ENCODE measurements around the gene ZC2HC1B.

- TF ChIP-seq CTCF (conservative IDR thresholded peaks at IDR 0.05 in 1 of 2, IDR thresholded peaks at IDR 0.05 in 1 of 2; ENCODE audit: low read depth in 1 of 2, low read length in 2 of 2) (no peak), EZH2 (IDR thresholded peaks at IDR 0.05; ENCODE audit: low read length, missing control alignments) (no peak)
These were observed 25.1 kb upstream of the ZC2HC1B start for GRCh38 chr6:143839196-143839595.
